NCI-H1048 (cell line): ENCODE measurements around the gene LRRC42.
"Not testable (repeated sequence)": the region's sequence is repeated elsewhere in the genome, so short reads cannot be mapped to it uniquely, and the experiment has no call there.

Experiments
- DNase-seq: peaks from one replicate; lab custom pipeline; 2025; lab: John Stamatoyannopoulos, UW

LRRC42 gene

DNA sequence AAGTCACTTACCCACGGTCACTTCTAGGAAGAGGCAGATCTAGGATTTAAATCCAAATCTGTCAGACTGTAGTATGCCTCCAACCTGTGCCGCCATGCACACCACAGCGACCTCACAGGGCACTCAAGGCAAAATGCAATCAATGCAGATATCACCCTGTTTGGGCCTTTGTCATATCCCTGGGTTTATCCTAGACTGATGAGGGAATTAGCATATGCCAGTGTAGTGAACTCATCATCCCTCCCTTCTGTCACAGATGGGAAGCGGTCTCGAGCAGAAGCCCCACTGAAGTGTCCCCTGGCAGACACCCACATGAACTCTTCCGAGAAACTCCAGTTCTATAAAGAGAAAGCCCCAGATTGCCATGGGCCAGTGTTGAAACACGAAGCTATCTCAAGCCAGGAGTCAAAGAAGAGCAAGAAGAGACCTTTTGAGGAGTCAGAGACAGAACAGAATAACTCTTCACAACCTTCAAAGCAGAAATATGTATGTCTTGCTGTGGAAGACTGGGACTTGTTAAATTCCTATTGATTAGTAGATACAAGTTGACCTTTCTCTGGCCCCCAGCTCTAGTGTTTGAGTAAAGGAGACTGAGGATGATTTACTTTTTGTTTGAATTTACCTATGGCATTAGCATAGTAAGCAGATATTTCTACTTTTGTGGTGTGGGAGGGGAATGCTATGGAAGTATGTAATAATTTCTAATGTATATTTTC, 21.4 kb downstream of the LRRC42 start:
- DNase-seq: no peak

GRCh38 chr1:53968125-53968513, 22.0 kb downstream of the LRRC42 start:
- no peak for DNase-seq

GRCh38 chr1:53969323-53969722, 23.2 kb downstream of the LRRC42 start:
- not testable (repeated sequence) for DNase-seq

- no peak for DNase-seq
These were observed 25.6 kb downstream of the LRRC42 start for GRCh38 chr1:53971718-53972117.

DNA sequence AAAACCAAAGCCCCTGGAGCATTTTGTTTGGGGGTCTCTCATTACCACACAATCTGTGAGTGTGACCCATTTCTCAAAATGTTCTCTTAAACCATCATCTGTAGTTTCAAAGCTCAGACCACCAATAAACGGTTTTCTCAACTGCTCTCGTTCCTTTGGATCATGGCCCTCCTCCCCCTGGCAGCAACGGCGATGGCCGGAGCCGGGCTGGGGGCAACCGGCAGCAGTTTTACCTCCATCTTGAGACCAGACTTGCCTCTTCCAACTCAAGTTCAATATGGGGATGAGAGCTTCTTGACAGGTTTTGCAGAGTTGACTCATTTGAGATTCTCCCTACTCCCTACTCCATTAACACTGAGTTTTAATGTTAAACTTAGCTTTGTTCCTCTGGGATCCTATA, 29.7 kb downstream of the LRRC42 start:
- DNase-seq: no peak

- no peak for DNase-seq
These were observed 33.7 kb downstream of the LRRC42 start for GRCh38 chr1:53979712-53980450.

DNA sequence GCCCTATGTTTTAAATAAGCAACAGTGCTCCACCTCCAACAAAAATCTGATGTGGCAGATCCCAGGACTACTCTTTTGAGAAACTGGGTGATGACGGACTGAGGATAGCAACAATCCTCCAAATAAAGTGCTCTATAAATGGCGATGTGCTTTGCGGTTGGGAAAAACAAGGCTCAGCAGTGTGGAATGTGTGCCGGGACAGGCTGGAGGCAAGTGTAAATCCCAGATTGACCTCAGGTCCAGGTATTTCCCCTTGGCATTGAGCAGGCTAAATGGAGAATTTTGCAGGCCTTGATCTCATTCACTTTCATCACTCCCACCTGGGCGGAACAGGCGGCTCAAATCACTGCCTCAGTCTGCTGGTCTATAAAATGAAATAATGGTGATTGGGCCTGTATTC, 35.1 kb downstream of the LRRC42 start:
- DNase-seq: no peak

DNA sequence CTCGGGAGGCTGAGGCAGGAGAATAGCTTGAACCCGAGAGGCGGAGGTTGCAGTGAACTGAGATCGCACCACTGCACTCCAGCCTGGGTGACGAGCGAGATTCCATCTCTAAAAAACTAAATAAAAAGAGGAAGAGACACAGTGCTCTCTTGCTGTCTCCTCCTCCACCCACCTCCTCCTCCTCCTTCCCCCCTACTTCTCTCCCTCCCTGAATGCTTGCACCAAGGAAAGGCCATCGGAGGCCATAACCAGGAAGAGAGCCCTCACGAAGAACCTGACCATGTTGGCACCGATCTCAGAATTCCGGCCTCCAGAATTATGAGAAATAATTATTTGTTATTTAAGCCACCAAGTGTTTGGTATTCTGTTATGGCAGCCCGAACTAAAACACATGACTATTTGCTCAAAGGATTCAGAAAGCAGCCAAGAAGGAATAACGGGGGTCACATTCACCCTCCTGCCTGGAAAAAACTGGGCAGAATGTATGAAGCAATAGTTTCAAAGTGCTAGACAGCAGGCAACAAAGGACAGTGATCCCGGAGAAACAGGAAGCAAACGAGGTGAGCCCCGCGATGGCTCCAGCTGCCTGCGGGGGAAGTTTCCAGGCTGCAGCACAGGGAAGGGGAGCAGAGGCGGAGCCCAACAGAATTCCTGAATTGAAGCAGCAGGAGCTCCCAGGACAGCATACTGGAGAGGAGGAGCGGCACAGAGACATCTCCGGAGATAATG, 36.0 kb downstream of the LRRC42 start:
- no peak for DNase-seq

GRCh38 chr1:53982763-53983104, 36.6 kb downstream of the LRRC42 start:
- DNase-seq: no peak

DNA sequence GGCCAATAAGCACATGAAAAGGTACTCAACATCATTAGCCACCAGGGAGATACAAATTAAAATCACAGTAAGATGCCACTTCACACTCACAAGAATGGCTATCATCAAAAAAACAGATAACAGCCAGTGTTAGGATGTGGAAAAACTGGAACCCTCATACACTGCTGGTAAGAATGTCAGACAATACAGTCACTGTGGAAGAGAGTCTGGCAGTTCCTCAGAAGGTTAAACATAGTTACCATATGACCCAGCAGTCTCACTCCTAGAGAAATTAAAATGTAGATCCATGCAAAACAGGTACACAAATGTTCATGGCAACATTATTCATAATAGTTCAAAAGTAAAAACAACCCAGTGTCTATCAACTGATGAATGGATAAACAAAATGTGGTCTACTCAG, 38.6 kb downstream of the LRRC42 start:
- no peak for DNase-seq

DNA sequence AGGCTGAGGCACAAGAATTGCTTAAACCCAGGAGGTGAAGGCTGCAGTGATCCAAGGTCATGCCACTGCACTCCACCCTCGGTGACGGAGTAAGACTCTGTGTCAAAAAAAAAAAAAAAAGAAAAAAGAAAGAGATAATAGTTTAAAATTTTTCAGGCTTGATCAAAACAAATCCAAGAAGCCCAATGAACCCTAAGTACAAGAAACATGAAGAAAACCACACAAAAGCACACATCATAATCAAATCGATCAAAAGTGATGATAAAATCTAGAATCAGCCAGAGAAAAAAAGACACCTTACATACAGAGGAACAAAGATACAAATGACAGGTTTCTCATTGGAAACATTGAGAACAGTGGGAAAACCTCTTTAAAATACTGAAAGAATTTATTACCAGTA, 40.3 kb downstream of the LRRC42 start:
- no peak for DNase-seq

DNA sequence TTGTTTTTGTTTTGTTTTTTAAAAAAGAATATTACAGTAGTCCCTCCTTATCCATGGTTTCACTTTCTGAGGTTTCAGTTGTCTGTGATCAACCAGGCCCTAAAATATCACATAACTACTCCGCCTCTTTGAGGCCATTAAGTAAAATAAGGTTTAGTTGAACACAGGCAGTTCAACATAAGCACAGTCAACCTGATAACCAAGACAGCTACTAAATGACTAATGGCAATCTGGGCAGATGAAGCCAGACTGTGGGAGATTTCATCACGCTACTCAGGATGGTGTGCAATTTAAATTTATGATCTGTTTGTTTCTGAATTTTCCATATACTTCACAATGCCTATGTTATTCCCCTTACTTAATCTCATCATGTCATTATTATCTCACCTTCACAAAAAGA, 41.7 kb downstream of the LRRC42 start:
- DNase-seq: no peak

GRCh38 chr1:53992085-53992874, 46.1 kb downstream of the LRRC42 start:
- no peak for DNase-seq

- DNase-seq: not testable (repeated sequence)
These were observed 48.4 kb downstream of the LRRC42 start for GRCh38 chr1:53994516-53994915.

- DNase-seq: no peak
These were observed 49.5 kb downstream of the LRRC42 start for GRCh38 chr1:53995683-53996082.

DNA sequence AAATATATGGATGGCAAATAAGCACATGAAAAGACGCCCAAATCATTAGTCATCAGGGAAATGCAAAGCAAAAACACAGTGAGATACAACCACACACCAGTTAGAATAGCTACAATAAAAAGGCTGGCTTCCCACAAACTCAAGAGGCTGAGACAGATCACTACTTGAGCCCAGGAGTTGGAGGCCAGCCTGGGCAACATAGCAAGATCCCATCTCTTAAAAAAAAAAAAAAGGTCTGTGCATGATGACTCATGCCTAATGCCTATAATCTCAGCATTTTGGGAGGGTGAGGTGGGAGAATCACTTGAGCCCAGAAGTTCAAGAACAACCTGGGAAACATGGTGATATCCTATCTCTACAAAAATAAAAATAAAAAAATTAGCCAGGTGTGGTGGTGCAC, 52.1 kb downstream of the LRRC42 start:
- DNase-seq: no peak

- DNase-seq: no peak
These were observed 53.8 kb downstream of the LRRC42 start for GRCh38 chr1:53999920-54000319.

DNA sequence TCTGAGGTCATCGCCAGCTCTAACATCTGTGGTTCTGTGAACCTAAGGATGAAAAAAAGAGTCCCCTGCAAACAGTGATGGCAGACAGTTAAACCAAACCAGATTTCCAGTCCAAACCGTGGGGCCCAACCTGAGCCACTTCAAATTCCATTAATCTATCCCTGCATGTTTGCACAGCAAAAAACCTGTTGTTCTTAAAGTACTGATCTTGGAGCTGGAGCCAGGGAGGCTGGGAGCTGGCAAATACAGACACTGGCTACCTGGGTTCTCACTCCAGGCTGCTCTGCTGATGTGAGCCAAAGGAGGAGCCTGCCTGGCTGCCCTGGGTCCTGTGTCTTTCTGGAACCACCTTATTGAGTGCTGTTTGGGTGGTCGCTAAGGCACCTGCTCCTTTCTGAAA, 55.4 kb downstream of the LRRC42 start:
- no peak for DNase-seq

- no peak for DNase-seq
These were observed 56.5 kb downstream of the LRRC42 start for GRCh38 chr1:54002544-54003248.

DNA sequence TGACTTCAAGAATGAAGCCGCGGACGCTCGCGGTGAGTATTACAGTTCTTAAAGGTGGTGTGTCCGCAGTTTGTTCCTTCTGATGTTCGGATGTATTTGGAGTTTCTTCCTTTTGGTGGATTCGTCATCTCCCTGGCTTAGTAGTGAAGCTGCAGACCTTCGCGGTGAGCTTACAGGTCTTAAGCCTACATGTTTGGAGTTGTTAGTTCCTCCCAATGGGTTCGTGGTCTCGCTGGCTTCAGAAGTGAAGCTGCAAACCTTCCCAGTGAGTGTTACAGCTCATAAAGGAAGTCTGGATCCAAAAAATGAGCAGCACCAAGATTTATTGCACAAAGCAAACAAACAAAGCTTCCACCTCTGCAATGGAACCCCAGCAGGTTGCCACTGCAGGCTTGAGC, 57.1 kb downstream of the LRRC42 start:
- DNase-seq: no peak

- not testable (repeated sequence) for DNase-seq
These were observed 57.8 kb downstream of the LRRC42 start for GRCh38 chr1:54003750-54004480.
